Stromal cell of bone marrow (primary cell): Measurements from ENCODE around the gene DPH7.
"Not testable (repeated sequence)": the region's sequence is repeated elsewhere in the genome, so short reads cannot be mapped to it uniquely, and the experiment has no call there.

ENCODE experiments used
- DNase-seq: peaks from one replicate; pipeline ENCODE4 v3.0.0-alpha.2; 2012; ENCODE audit warnings: low read depth

The DPH7 gene

DNA sequence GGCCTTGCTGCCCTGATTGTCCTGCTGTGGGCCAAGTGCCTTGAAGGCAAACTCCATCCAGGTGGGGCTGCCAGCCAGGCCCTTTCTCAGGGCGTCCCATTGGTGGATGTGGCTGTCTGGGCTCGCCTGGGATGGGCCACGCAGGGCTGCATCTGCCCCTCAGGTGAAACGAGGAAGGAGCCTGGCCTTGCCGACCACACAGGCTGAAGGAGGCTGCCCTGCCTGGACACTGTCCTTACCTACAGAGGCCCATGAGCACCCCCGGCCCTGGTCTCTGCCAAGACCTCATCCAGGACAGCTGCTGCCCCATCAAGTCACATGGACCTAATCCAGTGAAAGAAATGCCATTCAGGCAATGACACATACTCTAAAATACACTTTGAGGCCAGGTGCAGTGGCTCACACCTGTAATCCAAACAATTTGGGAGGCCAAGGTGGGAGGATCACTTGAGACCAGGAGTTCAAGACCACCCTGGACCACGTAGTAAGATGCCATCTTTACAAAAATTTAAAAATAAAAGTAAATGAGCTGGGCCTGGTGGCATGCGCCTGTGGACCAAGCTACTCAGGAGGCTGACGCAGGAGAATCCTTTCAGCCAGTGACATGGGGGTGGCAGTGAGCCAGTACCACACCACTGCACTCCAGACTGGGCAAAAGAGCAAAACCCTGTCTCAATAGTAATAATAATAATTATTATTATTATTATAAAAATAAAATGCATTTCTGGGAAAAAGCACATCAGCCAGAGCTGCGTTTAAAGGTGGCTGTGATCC, 62.4 kb downstream of the DPH7 start:
- DNase-seq = no peak

DNA sequence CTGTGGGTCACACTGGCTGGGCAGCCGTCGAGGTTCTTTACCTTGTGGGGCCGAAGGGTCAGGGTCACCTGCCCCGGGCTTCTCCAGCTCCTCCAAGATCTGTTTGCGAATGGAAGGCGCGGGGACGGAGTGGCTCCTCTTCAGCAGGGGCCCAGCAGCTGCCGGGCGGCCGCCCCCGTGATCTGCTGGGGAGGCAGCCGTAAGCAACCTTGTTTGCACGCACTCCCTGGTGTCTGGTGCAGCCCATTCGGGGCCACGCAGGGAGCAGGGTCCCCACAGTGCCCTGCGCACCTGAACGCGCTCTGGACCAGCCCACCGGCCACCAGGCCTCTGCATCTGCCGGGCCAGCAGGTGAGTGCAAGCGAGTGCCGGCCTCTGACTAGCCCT, 63.4 kb downstream of the DPH7 start:
- DNase-seq = no peak

DNA sequence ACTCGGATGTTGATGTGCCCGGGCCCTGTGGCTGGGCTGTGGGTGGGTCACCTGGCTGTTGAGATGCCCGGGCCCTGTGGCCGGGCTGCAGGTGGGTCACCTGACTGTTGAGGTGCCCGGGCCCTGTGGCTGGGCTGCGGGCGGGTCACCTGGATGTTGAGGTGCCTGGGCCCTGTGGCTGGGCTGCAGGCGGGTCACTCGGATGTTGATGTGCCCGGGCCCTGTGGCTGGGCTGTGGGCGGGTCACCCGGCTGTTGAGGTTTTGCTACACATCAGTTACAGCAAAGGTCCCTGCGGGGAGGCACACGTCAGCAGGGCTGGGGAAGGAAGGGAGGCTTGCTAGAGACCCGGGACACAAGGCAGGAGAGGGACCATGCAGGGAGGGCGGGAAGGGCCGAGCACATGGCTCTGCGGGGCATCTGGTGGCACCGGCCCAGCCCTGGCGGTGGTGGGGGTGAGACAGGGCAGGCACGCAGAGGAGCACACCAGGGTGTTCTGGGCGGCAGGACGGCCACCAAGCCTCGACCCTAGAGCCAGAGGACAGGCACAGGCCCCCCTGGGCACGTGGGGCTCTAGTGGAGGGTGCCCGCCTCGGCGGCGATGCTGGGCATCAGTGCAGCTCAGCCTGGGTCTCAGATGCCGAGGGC, 63.9 kb downstream of the DPH7 start:
- DNase-seq = no peak

DNA sequence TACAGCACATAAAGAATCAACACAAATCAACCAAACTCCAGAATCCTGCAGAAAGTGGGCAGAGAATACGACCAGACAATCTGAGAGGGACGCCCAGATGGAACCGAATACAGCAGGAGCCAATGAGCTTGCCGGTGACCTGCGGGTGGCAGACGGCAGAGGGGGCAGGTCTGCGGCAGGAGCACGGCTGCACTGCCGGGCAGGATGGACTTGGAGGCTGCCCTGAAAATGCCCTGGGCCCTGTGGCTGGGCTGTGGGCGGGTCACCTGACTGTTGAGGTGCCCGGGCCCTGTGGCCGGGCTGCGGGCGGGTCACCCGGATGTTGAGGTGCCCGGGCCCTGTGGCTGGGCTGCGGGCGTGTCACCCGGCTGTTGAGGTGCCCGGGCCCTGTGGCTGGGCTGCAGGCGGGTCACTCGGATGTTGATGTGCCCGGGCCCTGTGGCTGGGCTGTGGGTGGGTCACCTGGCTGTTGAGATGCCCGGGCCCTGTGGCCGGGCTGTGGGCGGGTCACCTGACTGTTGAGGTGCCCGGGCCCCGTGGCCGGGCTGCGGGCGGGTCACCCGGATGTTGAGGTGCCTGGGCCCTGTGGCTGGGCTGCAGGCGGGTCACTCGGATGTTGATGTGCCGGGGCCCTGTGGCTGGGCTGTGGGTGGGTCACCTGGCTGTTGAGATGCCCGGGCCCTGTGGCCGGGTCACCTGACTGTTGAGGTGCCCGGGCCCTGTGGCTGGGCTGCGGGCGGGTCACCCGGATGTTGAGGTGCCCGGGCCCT, 64.7 kb downstream of the DPH7 start:
- DNase-seq = not testable (repeated sequence)

DNA sequence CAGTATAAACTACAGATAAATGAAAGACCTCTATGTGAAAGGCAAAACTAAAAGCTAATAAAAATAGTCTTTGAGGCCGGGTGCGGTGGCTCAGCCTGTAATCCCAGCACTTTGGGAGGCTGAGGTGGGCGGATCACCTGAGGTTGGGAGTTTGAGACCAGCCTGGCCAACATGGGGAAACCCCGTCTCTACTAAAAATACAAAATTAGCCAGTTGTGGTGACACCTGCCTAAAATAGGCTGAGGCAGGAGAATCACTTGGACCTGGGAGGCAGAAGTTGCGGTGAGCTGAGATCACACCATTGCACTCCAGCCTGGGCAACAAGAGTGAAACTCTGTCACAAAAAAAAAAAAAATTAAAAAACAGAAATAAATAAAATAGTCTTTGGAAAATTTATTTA, 65.6 kb downstream of the DPH7 start:
- not testable (repeated sequence) for DNase-seq

DNA sequence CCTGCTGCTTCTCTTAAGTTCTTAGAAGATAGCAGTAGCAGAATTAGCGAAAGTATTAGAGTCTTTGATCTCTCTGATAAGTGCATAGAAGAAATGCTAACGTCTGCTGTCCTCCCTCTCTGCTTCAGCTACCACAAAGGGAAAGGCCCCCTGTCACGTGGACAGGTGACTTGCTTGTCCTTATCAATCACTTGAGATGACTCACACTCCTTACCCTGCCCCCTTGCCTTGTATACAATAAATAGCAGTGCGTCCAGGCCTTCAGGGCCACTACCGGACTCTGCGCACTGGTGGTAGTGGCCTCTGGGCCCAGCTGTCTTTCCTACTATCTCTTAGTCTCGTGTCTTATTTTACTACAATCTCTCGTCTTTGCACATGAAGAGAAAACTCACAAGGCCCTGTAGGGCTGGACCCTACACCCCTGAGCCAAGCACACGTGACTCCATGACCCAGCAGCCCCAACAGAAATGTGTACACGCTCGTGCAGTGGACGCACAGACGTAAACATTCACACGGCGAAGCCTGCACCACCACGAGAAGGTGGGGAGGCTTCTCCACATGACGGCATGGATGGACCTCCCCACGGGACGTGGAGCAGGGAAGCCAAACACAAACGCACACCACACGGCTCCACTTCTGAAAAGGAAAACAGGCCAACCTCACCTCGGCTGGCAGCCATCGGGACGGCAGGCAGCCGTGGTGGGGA, 66.8 kb downstream of the DPH7 start:
- DNase-seq = no peak

DNA sequence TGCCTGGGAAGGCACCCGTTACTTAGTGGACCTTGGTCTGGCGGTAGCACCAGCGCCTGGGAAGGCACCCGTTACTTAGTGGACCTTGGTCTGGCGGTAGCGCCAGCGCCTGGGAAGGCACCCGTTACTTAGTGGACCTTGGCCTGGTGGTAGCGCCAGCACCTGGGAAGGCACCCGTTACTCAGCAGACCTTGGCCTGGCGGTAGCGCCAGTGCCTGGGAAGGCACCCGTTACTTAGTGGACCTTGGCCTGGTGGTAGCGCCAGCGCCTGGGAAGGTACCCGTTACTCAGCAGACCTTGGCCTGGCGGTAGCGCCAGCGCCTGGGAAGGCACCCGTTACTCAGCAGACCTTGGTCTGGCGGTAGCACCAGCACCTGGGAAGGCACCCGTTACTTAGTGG, 67.6 kb downstream of the DPH7 start:
- not testable (repeated sequence) for DNase-seq

DNA sequence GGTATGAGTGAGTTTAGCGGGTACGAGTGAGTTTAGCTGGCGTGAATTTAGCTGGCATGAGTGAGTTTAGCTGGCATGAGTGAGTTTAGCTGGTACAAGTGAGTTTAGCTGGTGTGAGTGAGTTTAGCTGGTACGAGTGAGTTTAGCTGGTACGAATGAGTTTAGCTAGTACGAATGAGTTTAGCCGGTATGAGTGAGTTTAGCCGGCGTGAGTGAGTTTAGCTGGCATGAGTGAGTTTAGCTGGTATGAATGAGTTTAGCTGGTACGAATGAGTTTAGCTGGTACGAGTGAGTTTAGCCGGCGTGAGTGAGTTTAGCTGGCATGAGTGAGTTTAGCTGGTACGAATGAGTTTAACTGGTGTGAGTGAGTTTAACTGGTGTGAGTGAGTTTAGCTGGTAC, 69.5 kb downstream of the DPH7 start:
- DNase-seq = no peak

DNA sequence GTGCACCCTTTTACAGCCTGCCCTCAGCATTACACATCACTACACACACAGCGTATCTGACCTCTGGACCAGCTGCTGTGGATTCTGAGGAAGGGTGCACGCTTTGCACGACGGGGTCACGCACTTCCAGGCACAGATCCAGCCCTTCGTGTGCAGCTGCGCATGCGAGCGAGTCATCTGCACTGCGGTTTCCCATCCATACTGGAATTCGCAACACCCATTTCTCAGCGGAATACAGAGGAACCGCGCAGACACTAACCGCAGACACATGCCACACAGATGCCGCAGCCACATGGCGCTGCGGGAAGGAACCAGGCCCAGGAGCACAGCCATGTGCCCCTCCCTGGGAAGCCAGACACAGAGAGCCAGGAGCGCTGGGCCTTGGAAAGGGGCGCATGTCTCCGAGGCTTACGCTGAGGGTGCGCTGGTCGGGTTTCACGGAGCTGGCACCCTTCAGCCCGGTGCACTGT, 72.0 kb downstream of the DPH7 start:
- DNase-seq = no peak

DNA sequence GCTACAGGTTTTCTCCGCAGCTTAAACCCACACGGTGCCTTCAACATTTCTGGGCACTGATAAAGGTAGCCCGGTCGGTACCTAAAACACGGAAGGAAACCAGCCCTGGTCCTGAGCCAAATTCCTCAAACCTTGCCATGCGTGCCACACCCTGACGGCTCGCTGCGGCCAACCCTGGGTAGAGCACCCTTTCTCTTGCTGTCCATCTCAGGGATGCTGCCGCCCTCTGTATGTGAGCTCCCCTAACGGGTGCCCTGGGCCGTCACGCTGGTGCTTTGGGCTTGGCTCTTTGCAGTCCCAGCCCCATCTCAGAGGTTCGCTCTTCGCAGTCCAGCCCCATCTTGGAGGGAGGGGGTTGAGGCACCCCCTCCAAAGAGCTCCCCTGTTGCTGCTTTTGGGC, 72.5 kb downstream of the DPH7 start:
- DNase-seq = no peak

DNA sequence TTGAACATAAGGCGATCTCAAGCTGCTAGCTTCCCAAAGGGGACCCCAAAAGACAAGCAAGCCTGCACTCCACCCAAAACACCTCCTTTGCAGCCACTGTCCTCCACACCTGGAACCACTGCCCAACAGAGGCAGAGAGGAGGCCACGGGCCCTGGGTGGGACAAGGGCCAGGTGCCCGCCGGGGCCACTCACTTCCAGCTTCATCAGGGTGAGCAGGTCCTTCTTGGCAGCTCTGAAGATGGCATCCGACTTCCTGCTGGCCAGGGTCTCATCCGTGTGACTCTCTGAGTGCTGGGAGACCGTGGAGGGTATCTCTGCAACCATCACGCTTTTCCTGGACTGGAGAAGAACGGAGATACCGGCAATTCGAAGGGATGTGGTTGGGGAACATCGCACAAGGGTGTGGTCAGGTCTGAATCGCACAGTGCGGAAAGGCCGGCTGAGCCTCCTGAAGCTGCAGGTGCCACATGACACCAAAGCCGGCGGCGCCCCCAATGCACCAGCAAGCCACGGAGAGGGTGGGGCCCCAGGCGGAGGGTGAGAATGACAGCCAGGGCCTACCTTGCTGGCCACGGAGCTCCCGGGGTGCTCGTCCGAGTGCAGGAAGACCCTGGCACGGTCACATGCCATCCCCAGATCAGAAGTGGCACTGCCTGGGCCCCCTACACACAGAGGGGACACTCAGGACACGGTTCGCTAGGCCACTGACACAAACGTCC, 73.1 kb downstream of the DPH7 start:
- DNase-seq = no peak
